T-helper 9 cell (primary cell): ENCODE data around the gene QKI.

Experiments used
- DNase-seq: peaks from one replicate; pipeline ENCODE4 v3.0.0-alpha.2; 2020

The QKI gene

DNA sequence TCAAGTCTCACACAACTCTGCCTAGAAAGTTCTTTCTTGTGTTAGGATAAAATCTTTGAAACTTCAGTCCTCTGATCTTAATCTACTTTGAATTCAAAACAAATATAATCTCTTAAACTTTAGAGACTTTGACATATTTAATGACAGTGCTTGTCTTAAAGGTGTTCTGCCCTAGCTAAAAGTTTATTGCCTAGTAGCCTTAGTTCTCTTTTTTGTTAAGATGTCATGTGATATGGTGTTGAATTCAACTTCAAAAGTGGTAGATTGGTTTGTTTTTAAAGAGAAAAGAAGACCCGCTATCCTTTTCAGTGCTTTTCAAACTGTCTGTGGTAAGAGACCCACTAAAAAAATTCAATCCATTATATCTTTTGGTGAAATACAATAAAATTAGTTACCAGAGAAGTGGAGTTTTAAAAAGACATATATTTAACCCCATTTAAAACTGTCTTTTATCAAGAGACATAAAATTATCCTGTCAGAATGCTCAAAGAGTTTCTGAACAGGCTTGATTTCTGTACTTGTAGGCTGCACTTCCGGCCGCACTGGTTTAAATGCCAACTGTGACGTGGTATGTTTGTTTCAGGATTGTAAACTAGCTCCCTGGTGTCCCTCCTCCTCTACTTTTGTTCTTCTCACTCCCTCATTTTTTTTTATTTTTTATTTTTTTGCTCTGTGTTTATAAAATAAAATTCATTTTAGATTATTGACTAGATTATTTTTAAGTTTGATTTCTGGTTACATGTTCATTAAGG is 76.5 kb downstream of the QKI start:
- no peak for DNase-seq

DNA sequence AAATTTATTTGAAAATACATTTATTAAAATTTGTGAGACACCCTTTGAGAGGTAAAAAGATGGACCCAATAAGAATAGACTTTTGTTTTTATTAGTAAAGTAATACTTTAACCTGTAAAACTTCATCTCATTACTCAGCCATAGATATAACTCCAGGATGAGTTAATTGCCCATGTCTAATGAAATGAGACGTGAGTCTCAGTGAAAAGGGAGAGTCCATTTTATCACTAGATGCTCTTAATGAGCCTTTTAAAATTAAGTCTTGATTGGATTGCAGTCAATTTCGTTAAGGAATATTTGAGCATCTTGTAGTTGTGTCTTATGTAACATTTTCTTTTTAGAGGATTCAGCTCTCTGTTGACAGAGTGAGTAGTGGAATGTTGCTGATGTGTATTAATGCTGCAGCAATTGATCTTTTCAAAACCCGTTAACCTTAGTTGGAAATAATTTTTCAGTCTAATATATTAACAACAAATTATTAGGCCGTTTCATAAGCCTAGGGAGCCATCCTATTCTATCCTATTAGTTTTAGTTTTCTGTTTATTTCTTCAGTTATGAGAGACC is 77.3 kb downstream of the QKI start:
- no peak for DNase-seq

DNA sequence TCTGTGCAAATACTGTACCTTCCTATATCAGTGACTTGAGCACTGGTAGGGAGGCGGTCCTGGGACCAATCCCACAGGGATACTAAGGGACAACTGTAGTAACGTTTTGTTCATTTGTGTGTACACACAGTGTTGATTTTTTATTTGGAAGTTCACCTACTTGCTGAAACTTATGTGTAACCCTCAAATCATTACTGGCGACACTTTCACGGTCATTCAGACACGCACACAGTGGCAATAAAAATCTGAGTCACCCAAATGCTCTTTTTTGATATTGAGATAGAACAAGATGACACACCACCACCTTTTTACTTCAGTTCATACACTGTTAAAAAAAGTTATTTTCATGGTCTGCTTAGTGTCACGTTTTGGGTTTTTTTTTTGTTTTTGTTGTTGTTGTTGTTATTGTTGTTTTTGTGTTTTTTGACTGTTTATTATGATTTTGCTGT is 79.8 kb downstream of the QKI start:
- DNase-seq: no peak

DNA sequence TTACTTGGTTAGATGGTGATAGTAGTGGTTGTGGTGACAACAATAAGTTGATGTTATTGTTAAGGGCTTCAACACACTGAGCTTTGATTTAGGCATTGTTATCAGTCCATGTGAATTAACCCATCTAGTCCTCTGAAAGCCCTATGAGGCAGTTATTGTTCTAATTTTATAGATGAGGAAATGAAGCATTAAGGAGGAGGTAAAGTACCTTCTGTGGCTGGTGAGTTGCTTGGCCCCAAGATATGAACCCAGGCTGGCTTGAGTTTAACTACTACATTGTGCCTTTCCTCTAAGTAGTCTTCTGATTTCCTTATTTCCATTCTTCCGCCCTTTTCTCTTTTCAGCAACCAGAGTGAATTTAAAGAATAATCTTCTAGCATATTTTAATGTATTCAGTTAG is 81.7 kb downstream of the QKI start:
- no peak for DNase-seq

DNA sequence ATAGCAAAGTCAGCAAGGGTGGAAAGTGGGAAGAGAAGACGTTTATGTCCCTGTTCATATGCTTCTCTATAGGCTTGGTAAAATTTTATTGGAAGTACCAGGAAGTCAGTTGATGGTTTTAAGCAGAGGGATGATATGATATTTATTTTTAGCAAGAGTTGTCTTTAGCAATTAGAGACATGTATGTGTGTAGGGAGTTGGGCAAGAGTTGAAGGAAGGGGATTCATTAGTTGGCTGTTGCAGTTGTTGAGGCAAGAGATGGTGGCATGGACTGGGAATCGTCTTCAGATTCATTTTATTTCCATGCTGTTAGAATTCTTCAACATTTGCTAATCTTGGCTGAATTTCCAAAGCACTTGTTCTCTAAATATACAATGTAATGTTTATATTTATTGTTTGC is 85.6 kb downstream of the QKI start:
- no peak for DNase-seq

DNA sequence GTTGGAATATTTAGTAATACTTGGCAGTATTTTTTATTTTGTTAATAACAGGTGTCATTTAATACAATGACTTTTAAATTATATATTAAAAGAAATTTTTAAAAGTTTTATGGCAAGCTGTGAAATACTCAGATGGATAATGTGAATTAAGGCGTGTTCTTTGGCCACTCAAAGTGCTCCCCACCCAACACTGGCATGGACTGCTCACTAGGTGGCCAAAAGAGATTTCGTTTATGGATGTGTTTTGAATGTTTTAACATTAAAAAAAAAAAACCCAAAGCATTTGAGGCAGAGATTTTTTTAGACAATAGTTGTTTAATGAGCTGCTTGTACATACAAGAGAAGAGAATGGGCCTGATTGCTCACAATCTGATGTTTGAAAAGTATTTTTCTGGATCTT is 86.5 kb downstream of the QKI start:
- DNase-seq: no peak

DNA sequence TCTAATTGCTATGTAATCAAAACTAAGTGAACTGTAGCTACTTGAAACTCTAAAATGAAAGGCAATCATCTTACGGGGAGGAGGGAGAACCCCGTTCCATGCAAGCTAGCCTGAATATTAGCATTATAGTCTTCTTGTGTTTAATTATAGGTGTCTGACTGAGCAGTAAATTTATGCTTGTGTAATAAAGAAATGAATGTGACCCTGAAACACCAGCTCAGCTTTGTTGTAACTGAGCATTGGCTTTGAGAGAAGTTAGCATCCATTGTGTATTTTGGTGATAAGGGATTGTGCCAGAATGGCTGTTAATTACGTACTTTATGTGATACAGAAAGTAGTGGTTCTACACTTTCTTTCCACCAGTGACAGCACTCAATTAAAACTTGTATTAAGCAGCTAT is 86.9 kb downstream of the QKI start:
- no peak for DNase-seq

DNA sequence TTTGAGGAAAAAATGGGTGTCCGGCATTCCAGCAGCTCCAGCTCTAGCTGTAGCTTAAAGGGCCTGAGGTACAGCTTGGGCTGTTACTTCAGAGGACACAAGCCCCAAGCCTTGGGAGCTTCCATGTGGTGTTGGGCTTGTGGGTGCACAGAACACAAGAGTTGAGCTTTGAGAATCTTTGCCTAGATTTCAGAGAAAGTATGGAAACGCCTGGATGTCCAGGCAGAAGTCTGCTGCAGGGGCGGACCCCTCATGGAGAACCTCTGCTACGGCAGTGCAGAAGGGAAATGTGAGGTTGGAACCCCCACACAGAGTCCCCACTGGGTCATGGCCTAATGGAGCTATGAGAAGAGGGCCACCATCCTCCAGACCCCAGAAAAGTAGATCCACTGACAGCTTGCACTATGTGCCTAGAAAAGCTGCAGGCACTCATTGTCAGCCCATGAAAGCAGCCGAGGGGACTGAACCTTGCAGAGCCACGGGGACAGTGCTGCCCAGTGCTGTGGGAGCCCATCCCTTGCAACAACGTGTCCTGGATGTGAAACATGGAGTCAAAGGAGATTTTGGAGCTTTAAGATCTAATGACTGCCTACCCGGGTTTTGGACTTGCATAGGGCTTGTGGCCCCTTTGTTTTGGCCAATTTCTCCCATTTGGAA is 90.6 kb downstream of the QKI start:
- no peak for DNase-seq

GRCh38 chr6:163507965-163508364 is 93.4 kb downstream of the QKI start:
- no peak for DNase-seq

DNA sequence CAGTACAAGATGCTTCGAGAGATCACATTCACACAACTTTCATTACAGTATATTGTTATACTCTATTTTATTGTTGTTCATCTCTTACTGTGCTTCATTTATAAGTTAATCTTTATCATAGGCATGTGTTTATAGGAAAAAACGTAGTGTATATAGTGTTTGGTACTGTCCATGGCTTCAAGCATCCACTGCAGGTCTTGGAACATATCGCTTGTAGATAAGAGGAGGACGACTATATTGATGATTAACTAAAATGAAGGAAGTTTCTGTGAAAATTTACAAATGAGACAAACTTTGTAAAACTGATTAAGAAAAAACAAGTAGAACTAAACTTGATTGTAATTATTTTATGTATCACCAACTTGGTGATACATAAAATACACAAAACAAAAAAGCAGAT is 98.5 kb downstream of the QKI start:
- no peak for DNase-seq

GRCh38 chr6:163513570-163514166 is 99.2 kb downstream of the QKI start:
- no peak for DNase-seq

DNA sequence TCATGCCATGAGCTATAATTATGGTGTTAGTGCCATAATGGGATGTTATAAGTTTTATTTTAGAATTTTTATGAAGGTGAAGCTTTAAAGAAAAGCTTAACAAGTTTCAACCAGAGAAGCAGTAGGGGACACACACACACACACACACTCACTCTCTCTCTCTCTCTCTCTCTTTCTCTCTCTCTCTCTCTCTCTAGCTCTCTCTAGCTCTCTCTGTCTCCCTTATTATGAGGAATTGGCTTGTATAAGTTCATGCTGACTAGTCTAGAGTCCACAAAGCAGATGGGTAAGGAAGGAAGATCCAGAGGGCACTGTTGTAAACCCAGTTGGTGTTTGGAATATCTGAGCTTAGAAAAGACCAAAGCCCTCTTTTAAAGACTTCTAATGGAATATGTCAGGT is 102.4 kb downstream of the QKI start:
- no peak for DNase-seq

GRCh38 chr6:163520956-163521355 is 106.4 kb downstream of the QKI start:
- no peak for DNase-seq

DNA sequence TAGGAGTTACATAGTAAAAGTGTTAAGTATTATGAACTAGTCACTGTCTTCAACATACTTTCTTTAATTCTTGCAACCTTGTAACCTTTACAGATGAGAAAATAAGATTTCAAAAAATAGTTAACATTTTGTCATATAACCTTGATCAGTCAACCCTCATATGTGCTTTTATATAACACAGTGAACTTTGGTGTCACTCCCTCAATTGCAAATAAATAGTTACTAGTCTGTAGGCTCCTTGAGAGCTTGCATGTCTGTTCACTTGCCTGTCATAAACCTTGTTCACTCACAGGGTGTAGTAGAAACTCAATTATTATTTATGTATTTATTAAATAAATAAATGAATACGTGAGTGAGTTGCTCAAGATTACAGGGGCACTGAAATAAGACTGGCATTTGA is 107.5 kb downstream of the QKI start:
- no peak for DNase-seq

- DNase-seq: no peak
Measured at GRCh38 chr6:163525926-163526325, 111.4 kb downstream of the QKI start.

DNA sequence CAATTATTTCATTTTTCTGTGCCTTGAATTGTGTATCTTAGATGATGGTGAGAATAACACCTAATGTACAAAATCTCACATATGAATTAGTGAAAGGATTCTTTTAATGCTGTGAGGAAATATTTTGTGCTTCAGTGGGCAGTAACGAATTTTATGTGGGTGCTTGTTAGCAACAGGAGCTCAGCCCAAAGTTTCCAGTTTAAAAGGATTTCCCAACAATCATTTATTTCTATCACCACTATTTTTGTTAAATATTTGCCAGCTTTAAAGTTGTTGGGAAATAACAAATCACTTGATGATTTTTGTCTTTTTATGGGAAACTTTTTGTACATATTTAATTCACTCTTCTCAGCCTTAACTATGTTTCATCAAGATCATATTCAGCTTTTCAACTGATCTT is 111.8 kb downstream of the QKI start:
- DNase-seq: no peak

DNA sequence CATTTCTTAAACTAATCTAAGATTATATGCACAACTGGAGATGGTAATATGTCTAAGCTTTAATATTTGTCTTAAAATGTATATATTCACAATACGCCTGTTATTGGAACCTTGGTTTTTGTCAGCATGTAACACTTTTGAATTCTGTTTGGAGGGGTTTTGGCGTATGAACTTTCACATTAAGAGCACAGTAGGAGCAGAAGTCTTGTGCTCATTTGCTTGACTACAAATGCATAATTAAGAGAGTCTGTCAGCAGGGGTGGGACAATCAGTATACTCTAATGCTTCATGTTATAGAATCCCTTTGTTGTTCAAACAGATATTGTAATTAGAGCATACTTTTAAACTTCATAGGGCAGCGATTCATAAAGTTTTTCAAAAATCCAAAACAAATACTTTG is 112.8 kb downstream of the QKI start:
- no peak for DNase-seq

DNA sequence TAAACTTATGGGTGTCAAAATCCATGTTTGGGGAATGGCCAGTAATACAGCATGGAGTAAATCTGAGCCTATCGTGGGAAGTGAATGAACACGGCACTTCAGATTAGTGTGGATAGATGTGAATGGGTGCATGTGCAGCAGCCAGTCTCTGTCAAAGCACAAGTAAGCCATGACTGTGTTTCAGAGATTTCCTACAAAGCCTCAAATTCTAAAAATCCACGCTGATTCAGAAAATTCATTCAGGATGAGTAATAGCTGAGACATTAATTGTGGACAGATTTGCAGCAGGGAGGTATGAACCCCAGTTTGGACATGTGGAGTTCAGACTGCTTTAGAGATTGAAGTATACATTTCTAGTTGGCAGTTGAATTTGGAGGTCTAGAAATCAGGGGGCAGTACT is 115.1 kb downstream of the QKI start:
- no peak for DNase-seq

- no peak for DNase-seq
Measured at GRCh38 chr6:163530406-163530805, 115.9 kb downstream of the QKI start.

- DNase-seq: no peak
Measured at GRCh38 chr6:163531122-163531521, 116.6 kb downstream of the QKI start.

- no peak for DNase-seq
Measured at GRCh38 chr6:163532526-163533078, 118.1 kb downstream of the QKI start.

- DNase-seq: no peak
Measured at GRCh38 chr6:163533443-163533842, 118.9 kb downstream of the QKI start.

DNA sequence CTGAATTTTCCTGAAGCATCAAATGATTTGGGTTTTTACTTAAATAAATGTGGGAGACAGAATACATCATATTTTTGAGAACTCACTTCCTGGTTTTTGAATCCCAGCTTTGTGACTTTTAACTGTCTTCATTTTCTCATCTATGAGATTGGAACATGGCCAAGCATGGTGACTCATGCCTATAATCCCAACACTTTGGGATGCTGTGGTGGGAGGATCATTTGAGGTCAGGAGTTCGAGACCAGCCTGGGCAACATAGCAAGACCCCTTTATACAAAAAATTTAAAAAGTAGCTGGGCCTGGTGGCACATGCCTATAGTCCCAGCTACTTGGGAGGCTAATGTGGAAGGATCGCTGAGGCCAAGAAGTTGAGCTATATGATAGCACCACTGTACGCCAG is 122.3 kb downstream of the QKI start:
- no peak for DNase-seq

DNA sequence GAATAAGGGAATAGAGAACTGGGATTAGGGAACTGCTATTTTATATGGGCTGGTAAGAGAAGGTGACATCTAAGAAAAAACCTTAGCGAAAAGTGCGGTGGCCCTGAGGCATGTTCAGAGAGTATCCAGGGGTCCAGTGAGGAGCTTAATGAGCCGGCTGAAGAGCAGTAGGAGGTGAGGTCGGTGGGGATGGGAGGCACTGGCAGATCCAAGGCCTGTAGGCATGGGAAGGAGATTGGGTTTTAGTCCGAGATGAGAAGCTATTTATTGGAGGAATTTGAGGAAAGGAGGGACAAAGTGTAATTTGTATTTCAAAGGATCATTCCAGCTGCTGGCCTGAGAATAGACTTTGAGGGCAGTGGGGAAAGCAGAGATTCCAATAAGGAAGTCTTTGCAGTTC is 123.8 kb downstream of the QKI start:
- DNase-seq: no peak
